IPS-15b (cell line): Measurements from ENCODE around the gene GATA5.

Experiments used
- H3K27me3 ChIP-seq: one replicate; pipeline ENCODE4 v1.6.1; 2013; ENCODE audit warnings: low read length; ENCODE audit not compliant: control insufficient read depth, insufficient read depth
- H3K36me3 ChIP-seq: one replicate; pipeline ENCODE4 v1.6.1; 2013; ENCODE audit warnings: low read length; ENCODE audit not compliant: control insufficient read depth, insufficient read depth
- H3K4me1 ChIP-seq: one replicate; pipeline ENCODE4 v1.6.1; 2013; ENCODE audit warnings: mild to moderate bottlenecking, low read length; ENCODE audit not compliant: control insufficient read depth, insufficient read depth
- H3K4me3 ChIP-seq: one replicate; pipeline ENCODE4 v1.5.1; 2013; ENCODE audit warnings: low read depth, low read length
- H3K9ac ChIP-seq: one replicate; pipeline ENCODE4 v1.6.1; 2013; ENCODE audit warnings: low read depth, mild to moderate bottlenecking, low read length
- H3K9me3 ChIP-seq: one replicate; pipeline ENCODE4 v1.6.1; 2013; ENCODE audit warnings: mild to moderate bottlenecking, low read length; ENCODE audit not compliant: control insufficient read depth, insufficient read depth

Gene GATA5

DNA sequence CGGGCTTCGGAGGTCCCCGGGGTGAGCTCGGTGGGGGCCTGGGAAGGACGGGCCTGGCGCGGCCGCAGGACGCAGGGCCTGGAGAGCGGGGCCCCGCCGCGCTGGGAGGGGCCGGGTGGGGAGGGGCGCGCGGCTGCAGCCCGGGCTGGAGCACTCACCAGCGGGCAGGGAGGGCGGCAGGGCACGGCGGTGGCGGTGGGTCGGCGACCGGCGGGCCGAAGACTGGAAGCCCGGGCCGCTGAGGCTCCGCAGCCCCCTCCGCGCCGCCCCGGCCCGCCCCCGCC, at the start of gene GATA5:
GATA5 (minus strand) TSS at position 224 of the 284 bp plus-strand sequence. CDS start 474 bp downstream, outside the sequence.
- peak within 1 kb of the TSS; percentile 50 for H3K4me3 ChIP-seq

GRCh38 chr20:62525014-62525413, 49.2 kb upstream of the GATA5 start:
- no peak overlapping the region for H3K4me3 ChIP-seq
- H3K9ac ChIP-seq: no peak overlapping the region
- H3K9me3 ChIP-seq: no peaks in the 10 kb centered on the region
- no peaks in the 10 kb centered on the region for H3K36me3 ChIP-seq
- H3K27me3 ChIP-seq: no peaks in the 10 kb centered on the region
- H3K4me1 ChIP-seq: peaks cover 3% of the 10 kb centered on the region

More for the DNA sequence above, at the start of gene GATA5:
- Histone ChIP-seq H3K4me1 (peaks cover 2% of the 10 kb centered on the region), H3K27me3 (peaks cover 50% of the 10 kb centered on the region), H3K36me3 (no peaks in the 10 kb centered on the region), H3K9me3 (no peaks in the 10 kb centered on the region), H3K9ac (no peak within 1 kb of the TSS)

DNA sequence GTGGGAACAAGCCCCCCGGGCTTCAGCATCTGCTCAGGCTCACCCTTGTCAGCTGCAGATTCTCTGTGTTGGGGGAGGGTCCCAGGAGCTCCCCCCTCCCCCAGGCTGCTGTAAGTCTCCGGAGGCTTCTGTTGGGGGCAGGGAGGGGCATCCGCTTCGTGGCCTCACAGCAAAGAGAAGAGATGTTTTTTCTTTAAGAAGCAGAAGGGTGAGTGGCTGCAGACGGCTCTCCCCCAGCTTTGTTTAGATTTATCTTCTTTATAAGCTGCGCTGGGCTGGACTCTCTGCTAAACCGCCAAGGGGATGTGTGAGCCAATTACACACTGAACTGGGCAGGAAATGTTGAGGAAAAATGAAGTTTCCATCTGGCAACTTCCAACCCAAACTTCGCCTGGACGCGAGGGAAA, 48.7 kb upstream of the GATA5 start:
- no peak overlapping the region for H3K9ac ChIP-seq
- no peak overlapping the region for H3K4me3 ChIP-seq
- H3K4me1 ChIP-seq: peaks cover 3% of the 10 kb centered on the region
- no peaks in the 10 kb centered on the region for H3K9me3 ChIP-seq
- no peaks in the 10 kb centered on the region for H3K27me3 ChIP-seq
- no peaks in the 10 kb centered on the region for H3K36me3 ChIP-seq

GRCh38 chr20:62523473-62524203, 47.8 kb upstream of the GATA5 start:
- no peak overlapping the region for H3K4me3 ChIP-seq
- H3K27me3 ChIP-seq: no peaks in the 10 kb centered on the region
- no peaks in the 10 kb centered on the region for H3K9me3 ChIP-seq
- H3K36me3 ChIP-seq: no peaks in the 10 kb centered on the region
- H3K9ac ChIP-seq: no peak overlapping the region
- peaks cover 3% of the 10 kb centered on the region for H3K4me1 ChIP-seq

DNA sequence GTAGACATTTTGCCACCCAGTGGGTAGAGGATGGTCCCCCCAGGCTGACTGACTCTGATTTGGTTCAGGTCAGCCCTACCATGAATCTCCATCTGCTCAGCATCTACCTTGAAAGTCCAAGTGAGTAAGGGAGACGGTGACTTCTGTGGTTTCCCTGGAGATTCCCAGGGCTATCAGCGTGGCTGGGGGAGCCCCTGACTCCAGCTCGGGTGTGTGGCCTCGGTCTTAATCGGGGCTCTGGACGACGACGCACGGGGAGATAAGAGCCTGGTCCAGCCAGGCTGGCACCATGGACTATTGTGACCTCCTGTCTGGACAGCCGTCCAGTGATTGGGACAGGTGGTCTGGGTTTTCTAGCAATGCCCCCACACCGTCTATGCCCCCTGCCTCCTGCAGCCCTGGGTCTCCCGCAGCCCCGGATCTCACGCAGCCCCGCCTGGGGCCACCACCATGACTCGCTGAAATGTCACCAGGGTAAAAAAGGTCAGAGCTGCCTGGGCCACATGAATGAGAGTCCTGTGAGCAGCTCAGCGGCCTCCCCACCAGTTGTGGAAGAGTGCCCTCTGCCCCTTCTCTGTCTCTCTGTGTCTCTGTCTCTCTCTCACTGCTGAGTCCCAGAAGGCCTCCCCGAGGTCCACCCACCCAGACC, 47.1 kb upstream of the GATA5 start:
- Histone ChIP-seq H3K4me1 (peaks cover 3% of the 10 kb centered on the region), H3K9ac (no peak overlapping the region), H3K4me3 (no peak overlapping the region), H3K27me3 (no peaks in the 10 kb centered on the region), H3K36me3 (no peaks in the 10 kb centered on the region), H3K9me3 (no peaks in the 10 kb centered on the region)

GRCh38 chr20:62519826-62520225, 44.0 kb upstream of the GATA5 start:
- Histone ChIP-seq H3K36me3 (no peaks in the 10 kb centered on the region), H3K27me3 (no peaks in the 10 kb centered on the region), H3K4me3 (no peak overlapping the region), H3K9ac (no peak overlapping the region), H3K4me1 (peaks cover 3% of the 10 kb centered on the region), H3K9me3 (no peaks in the 10 kb centered on the region)

GRCh38 chr20:62518911-62519310, 43.1 kb upstream of the GATA5 start:
- Histone ChIP-seq H3K9me3 (no peaks in the 10 kb centered on the region), H3K9ac (no peak overlapping the region), H3K27me3 (no peaks in the 10 kb centered on the region), H3K4me1 (peaks cover under 1% of the 10 kb centered on the region), H3K4me3 (no peak overlapping the region), H3K36me3 (no peaks in the 10 kb centered on the region)

DNA sequence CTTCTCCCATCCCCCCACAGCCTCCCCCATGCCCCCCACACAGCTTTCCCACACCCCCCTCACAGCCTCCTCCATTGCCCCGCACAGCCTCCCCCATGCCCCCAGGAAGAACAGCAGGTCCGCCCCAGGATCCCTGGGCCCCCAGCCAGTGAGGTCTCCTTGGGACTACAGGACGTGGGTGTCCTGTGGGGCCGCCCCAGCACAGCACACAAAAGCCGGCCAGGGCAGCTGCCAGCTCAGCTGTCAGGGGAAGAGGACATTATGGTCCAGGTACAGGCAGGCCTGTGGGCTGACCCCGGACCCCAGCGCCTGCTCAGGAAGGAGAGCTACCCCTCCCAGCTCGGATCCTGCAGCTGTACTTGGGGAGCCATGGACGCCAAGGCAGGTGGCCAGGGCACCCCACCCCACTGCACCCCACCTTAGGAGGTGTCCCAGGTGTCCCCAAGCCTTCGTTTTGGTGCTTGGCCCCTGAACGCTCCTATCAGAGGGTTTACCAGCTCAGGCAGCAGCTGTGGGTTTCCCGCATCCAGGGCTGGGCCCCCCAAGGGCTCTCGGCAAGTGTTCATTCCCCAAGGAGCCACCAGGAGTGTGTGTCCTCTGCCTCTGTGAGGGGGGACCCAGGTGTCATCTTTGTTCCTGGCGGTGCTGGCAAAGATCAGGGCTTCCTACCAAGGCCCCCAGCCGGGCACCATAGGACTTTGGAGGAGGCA, 42.3 kb upstream of the GATA5 start:
- no peaks in the 10 kb centered on the region for H3K9me3 ChIP-seq
- H3K4me1 ChIP-seq: no peaks in the 10 kb centered on the region
- no peak overlapping the region for H3K9ac ChIP-seq
- H3K4me3 ChIP-seq: no peak overlapping the region
- H3K36me3 ChIP-seq: no peaks in the 10 kb centered on the region
- H3K27me3 ChIP-seq: no peaks in the 10 kb centered on the region

DNA sequence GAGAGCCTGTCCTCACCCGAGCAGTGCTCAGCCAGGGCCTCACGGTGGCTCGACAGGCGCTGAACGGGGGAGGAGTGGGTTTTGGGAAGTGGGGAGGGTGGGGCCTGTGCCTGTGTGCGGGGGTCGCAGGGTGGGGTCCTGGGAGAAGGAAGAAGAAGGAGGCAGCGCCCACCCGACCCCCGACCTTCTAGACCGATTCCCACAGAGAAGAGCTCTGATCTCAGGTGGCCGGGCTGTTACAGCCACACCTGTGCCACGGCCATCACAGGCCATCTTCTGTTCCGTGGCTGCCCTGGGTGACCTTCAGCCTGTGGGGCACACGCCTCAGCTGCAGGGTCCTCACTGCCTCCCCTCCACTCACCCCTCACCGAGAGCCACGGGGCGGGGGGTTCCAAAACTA, 41.4 kb upstream of the GATA5 start:
- Histone ChIP-seq H3K9ac (no peak overlapping the region), H3K9me3 (no peaks in the 10 kb centered on the region), H3K4me1 (no peaks in the 10 kb centered on the region), H3K36me3 (no peaks in the 10 kb centered on the region), H3K4me3 (no peak overlapping the region), H3K27me3 (no peaks in the 10 kb centered on the region)

GRCh38 chr20:62516338-62516737, 40.5 kb upstream of the GATA5 start:
- no peaks in the 10 kb centered on the region for H3K4me1 ChIP-seq
- no peaks in the 10 kb centered on the region for H3K36me3 ChIP-seq
- H3K9me3 ChIP-seq: no peaks in the 10 kb centered on the region
- no peak overlapping the region for H3K9ac ChIP-seq
- no peaks in the 10 kb centered on the region for H3K27me3 ChIP-seq
- no peak overlapping the region for H3K4me3 ChIP-seq

GRCh38 chr20:62515826-62516225, 40.0 kb upstream of the GATA5 start:
- no peaks in the 10 kb centered on the region for H3K27me3 ChIP-seq
- no peaks in the 10 kb centered on the region for H3K4me1 ChIP-seq
- no peaks in the 10 kb centered on the region for H3K36me3 ChIP-seq
- no peaks in the 10 kb centered on the region for H3K9me3 ChIP-seq
- no peak overlapping the region for H3K4me3 ChIP-seq
- H3K9ac ChIP-seq: no peak overlapping the region

- H3K4me3 ChIP-seq: no peak overlapping the region
- no peaks in the 10 kb centered on the region for H3K27me3 ChIP-seq
- H3K9ac ChIP-seq: no peak overlapping the region
- H3K4me1 ChIP-seq: no peaks in the 10 kb centered on the region
- no peaks in the 10 kb centered on the region for H3K36me3 ChIP-seq
- no peaks in the 10 kb centered on the region for H3K9me3 ChIP-seq
Observed at GRCh38 chr20:62515280-62515679, 39.5 kb upstream of the GATA5 start.
